ENCODE results near the gene RORB. TPM values are rescaled to one million over a fixed set of nuclear protein-coding genes. Genes with fewer than 3 reads are reported as not detected.
"Not testable (repeated sequence)": the region's sequence is repeated elsewhere in the genome, so short reads cannot be mapped to it uniquely, and the experiment has no call there.

RORB gene
- total RNA-seq, 1 donor from 2014 or later = 7.0 TPM

DNA sequence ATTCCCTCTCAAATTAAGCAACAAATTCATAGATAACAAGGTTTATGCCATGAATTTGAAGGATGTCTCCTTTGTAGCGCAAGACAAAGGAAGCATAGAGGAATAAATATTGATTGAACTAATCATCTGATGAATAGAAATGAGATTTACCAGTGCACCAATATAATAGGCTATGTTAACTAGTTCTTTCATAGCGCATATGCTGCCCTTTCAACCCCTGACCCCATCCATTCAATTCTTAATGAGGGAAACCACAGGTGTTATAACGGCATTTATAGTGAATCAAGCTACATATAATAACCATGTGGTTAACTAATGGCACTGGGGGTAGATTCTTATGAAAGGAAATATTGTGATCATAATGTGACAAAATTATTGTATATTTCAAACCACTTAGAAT lies 6.5 kb downstream of the RORB start:
- no peak for DNase-seq
- no peak for ATAC-seq
- intact Hi-C loops (cut with micrococcal nuclease) = no loop called here

DNA sequence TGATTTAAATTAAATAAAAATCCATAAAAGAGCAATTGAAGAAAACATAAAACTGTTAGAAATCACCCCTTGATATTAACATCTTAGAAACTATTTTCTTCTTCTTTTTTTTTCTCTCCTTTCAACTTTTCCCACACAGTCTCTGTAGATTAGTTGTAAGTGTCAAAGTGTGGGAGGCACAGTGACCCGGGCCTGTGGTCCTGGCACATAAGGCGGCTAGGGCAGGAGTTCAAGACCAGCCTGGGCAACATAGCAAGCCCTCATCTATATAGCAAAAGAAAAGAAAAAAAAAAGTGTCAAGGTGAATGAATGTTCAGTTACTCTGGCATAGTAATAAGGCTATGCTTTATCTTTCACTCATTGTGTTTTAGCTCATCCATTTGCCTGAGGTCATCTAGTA lies 14.2 kb downstream of the RORB start:
- ATAC-seq = no peak

DNA sequence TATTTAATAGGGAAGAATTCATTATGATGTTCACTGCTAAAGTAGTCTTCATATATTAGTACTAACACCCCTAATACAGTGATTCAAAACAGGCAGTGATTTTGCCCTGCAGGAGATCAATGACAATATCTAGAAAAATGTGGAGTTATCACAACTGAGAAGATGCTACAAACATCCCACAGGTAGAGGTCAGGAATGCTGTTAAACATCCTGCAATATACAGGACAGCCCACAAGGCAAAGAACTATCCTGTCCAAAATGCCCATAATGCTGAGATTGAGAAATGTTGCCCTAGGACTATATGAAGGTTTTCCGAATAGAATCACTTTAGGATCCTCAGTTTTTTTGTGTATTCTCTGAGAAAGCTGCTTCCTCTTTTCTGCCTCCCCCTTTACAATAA lies 15.3 kb downstream of the RORB start:
- ATAC-seq = no peak
- DNase-seq = no peak
- intact Hi-C loops (cut with micrococcal nuclease) = no loop called here

More for the DNA sequence above, 14.2 kb downstream of the RORB start:
- intact Hi-C loops (cut with micrococcal nuclease) = no loop called here
- no peak for DNase-seq

DNA sequence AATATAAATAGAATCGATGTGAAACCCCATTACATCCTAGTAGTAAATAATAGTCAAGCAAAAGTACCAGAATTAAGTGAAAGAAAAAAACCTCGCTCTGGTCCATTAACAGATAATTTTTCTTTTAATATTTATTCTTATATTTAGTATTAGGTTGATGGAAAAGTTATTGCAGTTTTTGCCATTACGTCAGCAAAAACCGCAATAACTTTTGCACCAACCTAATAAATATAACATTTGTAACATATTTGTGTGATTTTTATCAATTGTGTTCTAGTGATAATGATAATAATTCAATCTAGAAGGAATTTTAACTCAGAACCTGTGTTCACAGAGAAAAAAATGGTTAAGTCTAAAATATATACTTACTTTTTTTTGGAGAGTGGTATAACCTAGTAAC lies 16.1 kb downstream of the RORB start:
- no peak for DNase-seq
- intact Hi-C loops (cut with micrococcal nuclease) = no loop called here
- ATAC-seq = no peak

DNA sequence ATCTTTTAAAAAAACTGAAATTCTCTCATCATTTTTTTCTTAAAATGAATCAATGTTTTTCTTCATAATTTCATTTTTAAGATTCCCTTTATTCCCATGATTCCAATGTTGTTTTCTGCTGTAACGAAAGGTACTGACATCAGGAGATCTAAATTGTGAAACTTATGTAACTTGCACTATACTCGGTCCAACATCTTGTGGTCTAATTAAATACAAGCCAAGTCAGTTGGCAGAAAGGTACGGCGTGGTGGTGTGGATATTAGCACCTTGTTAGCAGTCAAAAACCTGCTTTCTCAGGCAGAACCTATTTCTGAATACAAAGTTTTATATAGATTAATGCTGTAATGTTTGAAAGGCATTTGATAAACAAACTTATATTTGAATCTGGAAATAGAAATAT lies 20.1 kb downstream of the RORB start:
- intact Hi-C loops (cut with micrococcal nuclease) = no loop called here
- DNase-seq (no peak), ATAC-seq (no peak)

DNA sequence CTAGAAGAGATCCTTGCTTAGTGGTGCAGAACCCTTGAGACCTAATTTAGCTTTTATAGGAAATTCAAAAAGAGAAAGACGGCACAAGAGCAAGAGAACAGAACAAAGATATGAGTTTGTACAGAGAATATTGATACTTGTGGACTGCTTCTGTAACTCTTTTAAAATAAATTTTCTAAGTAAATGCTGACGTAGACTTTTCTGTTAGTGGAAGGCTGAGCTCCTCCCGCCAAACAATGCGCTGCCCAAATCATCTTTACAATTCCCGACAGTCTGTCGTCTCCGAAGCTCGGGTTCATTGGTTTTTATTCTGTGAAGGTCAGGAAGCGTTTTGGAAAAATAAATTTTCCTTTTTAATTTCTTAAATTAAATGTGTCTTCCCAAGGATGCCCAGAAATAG lies 22.3 kb downstream of the RORB start:
- no peak for ATAC-seq
- intact Hi-C loops (cut with micrococcal nuclease) = no loop called here
- DNase-seq = no peak

DNA sequence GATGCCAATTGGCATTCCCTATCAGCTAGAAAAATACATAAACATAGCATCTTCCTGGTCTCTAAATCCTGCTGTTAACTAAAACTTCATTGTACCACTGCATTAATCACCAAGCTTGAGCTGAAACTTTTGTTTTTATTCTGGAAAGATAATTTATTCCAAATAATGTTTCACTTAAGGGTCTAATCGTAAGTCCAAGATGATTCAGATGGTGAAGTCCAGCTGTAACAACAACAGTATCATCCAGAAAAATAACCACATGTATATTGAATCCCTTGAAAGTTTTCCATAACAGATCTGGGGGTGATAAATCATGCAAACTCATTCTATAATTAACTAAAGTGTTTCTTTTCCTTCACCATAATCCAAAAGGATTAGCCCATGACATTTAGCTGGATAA lies 23.9 kb downstream of the RORB start:
- no peak for ATAC-seq
- DNase-seq = no peak
- intact Hi-C loops (cut with micrococcal nuclease) = no loop called here

DNA sequence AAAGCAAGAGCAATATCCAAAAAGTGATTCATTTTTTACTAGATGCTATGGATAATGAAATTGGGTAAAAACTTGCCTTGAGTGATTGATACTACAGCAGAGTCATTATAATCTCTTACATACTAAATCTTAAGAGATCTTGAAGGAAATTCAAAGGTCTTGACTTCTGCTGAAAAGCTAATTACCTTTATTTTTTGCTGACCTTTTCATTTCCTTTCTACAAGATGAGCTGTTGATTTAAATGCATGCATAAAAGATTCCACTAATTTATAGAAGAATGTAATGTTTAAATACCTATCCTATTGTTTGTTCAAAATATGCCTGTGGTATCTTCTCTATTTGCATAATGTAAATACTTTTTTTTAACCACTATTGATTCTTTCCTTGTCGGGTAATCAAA lies 27.2 kb downstream of the RORB start:
- ATAC-seq = no peak
- no peak for DNase-seq
- intact Hi-C loops (cut with micrococcal nuclease) = no loop called here

DNA sequence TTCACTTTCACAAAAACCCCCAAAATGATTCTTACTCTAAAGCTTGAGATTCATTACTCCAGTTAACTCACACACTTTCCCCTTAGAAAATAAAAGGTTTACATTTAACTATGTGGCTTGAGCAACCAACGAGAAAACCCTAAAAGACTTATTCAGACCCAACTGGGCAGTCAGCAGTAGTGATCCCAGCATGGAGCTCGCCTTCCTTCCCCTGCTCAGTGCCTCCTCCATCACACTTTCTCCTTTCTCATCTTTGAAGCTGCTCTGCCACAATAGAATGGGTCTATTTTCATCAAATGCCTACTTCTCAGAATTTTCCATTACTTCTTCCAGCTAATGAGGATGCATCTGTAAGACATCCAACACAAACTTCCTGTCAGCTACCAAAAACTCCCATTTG lies 29.1 kb downstream of the RORB start:
- intact Hi-C loops (cut with micrococcal nuclease) = no loop called here
- DNase-seq (no peak), ATAC-seq (no peak)

DNA sequence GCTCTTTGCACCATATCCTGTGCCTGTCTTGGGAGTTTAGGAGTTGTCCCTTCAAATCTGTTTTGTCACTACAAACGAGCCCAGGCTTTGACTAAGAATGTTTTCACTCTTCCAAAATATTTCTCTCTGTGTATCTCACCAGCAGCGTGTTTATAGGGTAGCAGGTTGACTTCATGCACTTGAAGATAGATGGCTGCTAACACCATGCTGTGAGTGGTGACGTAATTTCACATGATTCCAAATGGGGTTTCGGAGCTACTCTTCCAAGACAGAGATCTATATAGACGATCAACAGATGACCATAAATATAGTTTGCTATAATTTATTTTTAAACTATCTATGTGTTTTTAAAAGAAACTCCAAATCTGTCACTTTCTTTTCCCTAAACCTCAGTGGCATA lies 30.6 kb downstream of the RORB start:
- DNase-seq = no peak
- no peak for ATAC-seq
- intact Hi-C loops (cut with micrococcal nuclease) = no loop called here

DNA sequence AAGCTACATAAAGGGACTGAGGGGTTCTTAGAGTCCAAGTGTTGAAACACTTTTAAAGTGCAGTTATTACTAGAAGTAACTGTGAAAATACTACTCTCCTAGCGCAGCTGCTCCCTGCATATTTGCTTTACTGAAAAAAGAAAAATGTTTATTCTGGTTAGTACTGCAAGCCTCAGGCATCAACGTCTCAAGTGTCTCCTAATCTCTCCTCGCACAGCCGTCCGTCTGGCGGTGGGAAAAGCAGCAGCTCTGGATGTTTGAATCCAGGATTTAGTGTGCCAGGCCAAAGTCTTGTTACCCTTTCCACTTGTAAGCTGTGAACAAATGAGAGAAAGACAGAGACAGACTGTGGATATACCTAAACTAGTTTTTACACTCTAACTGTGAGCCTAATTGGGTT lies 31.1 kb downstream of the RORB start:
- DNase-seq = no peak
- ATAC-seq = no peak
- intact Hi-C loops (cut with micrococcal nuclease) = no loop called here

DNA sequence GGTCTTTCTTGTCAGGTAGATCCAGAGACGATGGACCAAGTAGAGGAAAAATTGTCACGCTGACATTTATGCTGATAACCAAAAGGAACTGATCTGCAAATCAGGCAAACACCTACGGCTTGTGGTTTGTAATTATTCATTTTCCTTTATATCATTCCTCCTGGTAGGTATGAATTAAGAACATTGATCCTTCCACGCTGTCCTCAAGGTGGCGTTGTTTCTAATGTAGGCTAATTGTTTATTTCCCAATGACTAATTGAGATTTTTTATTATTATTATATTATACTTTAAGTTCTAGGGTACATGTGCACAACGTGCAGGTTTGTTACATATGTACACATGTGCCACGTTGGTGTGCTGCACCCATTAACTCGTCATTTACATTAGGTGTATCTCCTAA lies 33.3 kb downstream of the RORB start:
- DNase-seq; intact Hi-C loops (cut with micrococcal nuclease); ATAC-seq: not testable (repeated sequence)

DNA sequence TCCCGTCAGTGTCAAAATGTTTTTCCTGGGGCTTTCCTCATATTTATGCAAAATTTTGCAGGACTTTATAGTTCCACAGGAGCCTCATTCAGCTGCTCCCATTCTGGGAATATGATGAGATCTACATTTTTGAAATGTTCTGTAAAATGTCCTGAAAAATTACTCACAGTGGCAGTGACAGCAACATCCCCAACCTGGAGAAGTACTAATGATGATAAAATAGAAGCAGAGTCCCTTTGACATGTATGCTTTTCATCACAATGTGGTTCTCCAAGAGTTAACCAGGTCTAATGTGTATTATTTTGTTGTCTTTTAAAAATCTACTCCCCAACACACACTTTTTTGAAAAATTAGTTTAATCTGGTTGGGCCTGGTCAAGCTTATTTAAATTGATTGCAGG lies 36.1 kb downstream of the RORB start:
- DNase-seq = no peak
- ATAC-seq = no peak
- intact Hi-C loops (cut with micrococcal nuclease) = no loop called here

DNA sequence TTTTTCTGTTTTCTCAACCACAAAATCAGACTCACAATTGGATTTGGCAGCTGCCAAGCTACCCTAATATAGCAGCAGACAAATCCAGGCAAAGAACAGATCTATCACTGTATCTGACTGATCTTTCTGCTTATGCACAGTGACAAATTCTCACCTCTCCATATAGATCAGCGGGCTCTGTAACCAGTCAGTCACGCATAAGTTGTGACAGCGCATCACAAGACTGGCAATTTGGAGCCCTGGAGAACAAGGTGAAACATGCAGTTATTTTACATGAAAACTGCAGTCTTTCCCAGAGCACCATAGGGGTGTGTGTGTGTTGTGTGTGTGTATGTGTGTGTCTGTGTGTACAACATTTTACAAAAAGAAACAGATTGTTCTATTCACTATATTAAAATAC lies 37.7 kb downstream of the RORB start:
- intact Hi-C loops (cut with micrococcal nuclease) = no loop called here
- DNase-seq (no peak), ATAC-seq (no peak)

DNA sequence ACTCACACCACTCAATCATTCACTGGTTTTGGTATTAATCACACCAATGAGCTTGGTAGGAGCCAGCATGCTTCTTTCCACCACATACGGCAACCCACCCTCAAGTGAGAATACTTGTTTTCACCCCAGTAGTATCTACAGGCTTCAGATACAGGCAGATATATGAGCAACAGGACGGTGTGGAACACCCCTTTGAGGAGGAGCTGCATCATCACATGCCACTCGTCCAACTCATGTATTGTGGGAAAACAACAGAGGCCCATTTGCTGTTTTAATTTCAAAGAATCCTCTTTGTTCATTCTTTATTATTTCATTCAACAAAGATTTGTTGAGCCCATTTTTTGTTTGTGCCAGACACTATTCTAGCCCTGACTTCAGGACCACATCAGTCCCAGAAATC lies 46.0 kb downstream of the RORB start:
- ATAC-seq = no peak
- intact Hi-C loops (cut with micrococcal nuclease) = no loop called here

DNA sequence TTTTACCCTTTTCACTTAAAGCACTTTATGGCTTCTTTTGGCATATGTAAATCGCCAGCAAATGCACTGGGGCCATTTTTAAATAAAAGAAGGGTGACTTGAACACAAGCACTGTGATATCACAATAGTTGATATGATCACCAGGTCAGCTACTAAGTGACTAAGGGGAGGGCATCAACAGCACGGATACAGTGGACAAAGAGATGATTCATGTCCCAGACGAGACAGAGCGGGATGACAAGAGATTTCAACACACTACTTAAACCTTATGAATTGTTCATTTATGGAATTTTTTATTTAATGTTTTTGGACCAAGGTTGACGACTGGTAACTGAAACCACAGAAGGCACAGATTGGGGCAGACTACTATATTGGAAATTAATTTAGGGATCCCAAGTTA lies 54.1 kb downstream of the RORB start:
- no peak for ATAC-seq

More for the DNA sequence above, 46.0 kb downstream of the RORB start:
- no peak for DNase-seq

DNA sequence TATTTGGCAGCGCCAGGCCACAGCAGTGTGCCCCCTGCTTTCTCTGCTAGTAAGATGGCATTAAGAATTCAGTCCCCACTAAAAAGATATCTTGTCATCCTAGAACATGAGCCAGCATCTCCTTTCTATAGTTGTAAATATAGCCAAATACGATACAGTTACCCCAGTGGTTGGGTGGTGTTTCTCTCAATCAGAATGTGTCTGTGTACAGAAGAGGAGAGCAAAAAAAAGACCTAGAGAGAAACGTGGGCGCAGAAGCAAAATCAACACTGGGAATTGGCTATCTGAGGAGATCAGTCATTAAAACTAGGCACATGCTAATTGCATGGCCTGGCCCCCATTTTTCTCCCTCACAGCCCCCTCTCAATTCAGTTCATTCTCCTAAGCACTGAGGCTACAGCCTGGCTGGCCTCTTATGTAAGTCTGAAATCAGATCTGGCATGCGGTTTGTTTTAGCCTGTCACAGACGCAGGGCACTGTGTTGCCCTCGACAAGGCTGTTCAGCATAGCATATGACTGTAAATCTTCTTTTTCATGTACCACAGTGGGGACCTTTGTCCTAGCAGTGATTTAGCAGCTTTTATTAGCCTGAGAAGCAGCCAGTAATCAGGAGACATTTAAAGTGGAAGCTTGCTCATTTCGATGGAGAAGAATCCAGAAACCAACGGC lies 57.8 kb downstream of the RORB start:
- DNase-seq (no peak), ATAC-seq (peak; percentile 70)
- intact Hi-C loops (cut with micrococcal nuclease) = no loop called here

More for the DNA sequence above, 54.1 kb downstream of the RORB start:
- intact Hi-C loops (cut with micrococcal nuclease) = no loop called here
- no peak for DNase-seq

DNA sequence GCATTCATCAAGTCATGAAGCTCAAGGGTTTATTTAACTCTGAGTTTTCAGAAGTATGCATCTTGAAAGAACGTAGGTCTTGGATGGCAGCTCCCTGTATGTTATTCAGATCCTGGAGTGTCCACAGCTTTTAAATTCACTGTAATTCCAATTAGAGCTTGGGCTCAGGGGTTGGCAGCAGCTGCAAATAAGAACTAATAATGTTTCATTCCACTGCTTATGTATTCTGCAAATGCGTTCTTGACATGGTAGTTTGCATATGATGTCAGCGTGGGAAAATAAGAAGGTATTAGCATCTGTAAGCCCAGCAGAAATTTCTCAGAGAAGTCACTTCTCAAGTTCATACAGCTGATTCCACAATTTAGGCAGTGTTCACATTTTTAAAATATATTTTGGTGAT lies 58.4 kb downstream of the RORB start:
- DNase-seq = no peak
- intact Hi-C loops (cut with micrococcal nuclease) = no loop called here
- ATAC-seq = no peak

DNA sequence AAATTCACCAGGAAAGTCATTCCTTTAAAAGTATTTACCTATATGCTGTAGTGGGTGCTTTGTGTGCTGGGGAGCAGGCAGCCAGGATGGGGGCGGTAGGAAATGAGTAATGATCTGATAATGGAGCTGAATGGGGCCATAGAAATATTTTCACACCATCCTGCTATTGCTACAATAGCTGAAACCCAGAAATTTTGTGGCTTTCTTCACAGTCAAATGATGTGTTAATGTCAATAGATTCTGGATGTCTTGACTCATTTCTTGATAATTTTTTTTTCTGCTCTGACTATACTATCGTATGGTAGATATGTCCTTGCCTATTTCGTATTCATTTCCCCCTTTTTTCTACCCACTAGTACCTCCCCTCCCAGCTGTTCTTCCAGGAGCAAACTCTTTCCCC lies 59.5 kb downstream of the RORB start:
- intact Hi-C loops (cut with micrococcal nuclease) = no loop called here
- DNase-seq (no peak), ATAC-seq (no peak)

DNA sequence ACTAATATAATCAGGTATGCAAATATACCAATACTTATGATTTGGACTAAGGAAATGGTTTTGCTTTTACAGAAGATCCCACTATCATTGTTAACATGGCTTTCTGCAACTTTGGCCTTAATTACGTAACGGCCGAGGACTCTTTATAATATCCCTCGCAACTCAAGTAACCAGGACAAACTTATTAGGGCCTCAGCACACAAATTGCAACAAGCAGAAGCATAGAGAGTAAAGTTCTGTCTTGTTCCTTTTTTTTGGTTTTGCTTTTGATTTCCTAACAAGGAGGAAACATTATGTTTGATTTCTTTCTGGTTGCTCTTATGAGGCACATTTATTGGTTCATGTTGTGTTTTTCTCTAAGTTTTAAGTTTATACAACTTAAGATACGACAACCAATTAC lies 60.4 kb downstream of the RORB start:
- ATAC-seq = no peak
- no peak for DNase-seq
- intact Hi-C loops (cut with micrococcal nuclease) = no loop called here

DNA sequence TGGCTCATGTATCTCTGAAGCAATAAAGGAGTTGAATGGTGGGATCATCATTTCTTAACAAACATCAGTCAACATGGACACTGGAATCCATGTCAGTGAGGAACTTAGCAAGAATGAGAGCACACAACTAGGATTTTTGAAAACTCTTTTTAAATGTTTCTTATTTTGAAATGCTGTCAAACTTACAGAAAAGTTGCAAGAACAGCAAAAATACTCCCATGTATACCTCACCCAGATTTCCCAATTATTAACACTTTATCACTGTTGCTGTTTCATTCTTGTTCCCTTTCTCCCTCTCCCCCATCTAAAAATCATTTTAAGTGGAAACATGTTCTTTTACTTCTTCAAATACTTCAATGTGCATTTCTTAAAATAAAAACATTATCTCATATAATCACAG lies 65.5 kb downstream of the RORB start:
- ATAC-seq (no peak), DNase-seq (no peak)
- intact Hi-C loops (cut with micrococcal nuclease) = no loop called here
